GM23248 (cell line): Measurements from ENCODE around the gene REPS2.

Experiments used
- EZH2 ChIP-seq: fragments of 200-600 bp; sonication (generic); IDR thresholded peaks from 2 replicates; pipeline ENCODE4 v1.6.1; 2018; ENCODE audit warnings: antibody characterized with exemption, mild to moderate bottlenecking; ENCODE audit not compliant: insufficient read depth, poor library complexity, severe bottlenecking
- EZH2phosphoT487 ChIP-seq: fragments of 200-600 bp; sonication (generic); IDR thresholded peaks from 2 replicates; pipeline ENCODE4 v1.6.1; 2018; ENCODE audit warnings: antibody characterized with exemption, moderate library complexity, mild to moderate bottlenecking, low read depth; ENCODE audit not compliant: insufficient read depth

- TF ChIP-seq EZH2phosphoT487 (no peak), EZH2 (no peak)
Observed at GRCh38 chrX:17031827-17032226, 85.4 kb downstream of the REPS2 start.
